SU-DHL-6 (cell line): ENCODE measurements around the gene CYP26C1.

Source experiments
- CTCF ChIP-seq: fragments of 200-600 bp; sonication (generic); IDR thresholded peaks from one replicate; pipeline ENCODE4 v1.5.1; 2017; ENCODE audit warnings: antibody characterized with exemption, mild to moderate bottlenecking, low read length, moderate library complexity; ENCODE audit not compliant: insufficient read depth, poor library complexity, severe bottlenecking
- EZH2phosphoT487 ChIP-seq: fragments of 200-600 bp; sonication (generic), shearing (Covaris generic); conservative IDR thresholded peaks from 2 replicates; pipeline ENCODE4 v1.6.1; 2018; ENCODE audit warnings: mild to moderate bottlenecking, antibody characterized with exemption, low read length, moderate library complexity, mixed read lengths

GRCh38 chr10:93054486-93054885, 6.1 kb upstream of the CYP26C1 start:
- TF ChIP-seq EZH2phosphoT487 (no peak), CTCF (no peak)
